Activated CD8-positive, alpha-beta memory T cell treated with anti-CD3 and anti-CD28 coated beads for 1 hour (primary cell): ENCODE results near the gene CPTP.

Source experiments
- DNase-seq, 2 donors: peaks; one replicate each; pipeline ENCODE4 v3.0.0-alpha.2; 2020; ENCODE audit warnings: low read depth in 1 of 2; ENCODE audit errors: extremely low read depth in 1 of 2

CPTP gene

GRCh38 chr1:1324524-1325287 is at the start of gene CPTP, which contains the start of gene INTS11:
TSS of gene CPTP (plus strand) at chr1:1324802. CDS start at chr1:1326911, 2,109 bp downstream.
TSS of gene INTS11 (minus strand) at chr1:1324660. CDS start at chr1:1324608, 52 bp downstream.
- DNase-seq = peak; percentile 89 to 96

GRCh38 chr1:1274931-1275431 is 49.6 kb upstream of the CPTP start:
- no peak for DNase-seq

DNA sequence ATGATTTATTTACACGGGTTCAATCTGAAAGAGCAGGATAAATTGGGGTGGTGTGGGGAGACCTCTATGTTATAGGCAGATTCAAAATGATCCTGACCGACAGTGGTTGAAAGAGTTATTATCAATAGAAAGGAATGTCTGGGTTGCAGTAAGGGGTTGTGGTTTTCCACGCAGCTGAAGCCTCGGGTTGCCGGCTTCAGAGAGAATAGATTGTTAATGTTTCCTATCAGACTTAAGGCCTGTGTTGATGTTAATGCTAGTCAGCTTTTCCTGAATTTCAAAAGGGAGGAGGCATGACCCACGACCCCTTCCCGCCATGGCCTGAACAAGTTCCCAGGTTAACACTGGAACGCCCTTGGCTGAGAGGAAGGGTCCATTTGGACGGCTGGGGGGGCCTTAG is 48.8 kb upstream of the CPTP start:
- DNase-seq = no peak

DNA sequence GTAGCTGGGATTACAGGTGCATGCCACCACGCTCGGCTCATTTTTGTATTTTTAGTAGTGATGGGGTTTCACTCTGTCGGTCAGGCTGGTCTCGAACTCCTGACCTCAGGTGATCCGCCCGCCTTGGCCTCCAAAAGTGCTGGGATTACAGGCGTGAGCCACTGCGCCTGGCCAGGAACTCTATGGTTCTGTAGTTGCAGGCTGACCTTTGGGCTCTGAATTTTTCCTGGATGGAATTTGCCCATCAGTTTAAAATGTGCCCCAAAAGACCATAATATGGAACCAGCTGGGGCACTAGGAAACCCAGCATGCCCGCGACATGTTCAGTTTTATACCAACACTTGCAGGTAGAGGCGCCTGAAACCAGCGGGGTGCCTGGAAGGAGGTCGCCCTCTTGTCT is 46.0 kb upstream of the CPTP start:
- DNase-seq = no peak

GRCh38 chr1:1279028-1279427 is 45.6 kb upstream of the CPTP start:
- DNase-seq = no peak

GRCh38 chr1:1280782-1281481 is 43.7 kb upstream of the CPTP start:
- no peak for DNase-seq

DNA sequence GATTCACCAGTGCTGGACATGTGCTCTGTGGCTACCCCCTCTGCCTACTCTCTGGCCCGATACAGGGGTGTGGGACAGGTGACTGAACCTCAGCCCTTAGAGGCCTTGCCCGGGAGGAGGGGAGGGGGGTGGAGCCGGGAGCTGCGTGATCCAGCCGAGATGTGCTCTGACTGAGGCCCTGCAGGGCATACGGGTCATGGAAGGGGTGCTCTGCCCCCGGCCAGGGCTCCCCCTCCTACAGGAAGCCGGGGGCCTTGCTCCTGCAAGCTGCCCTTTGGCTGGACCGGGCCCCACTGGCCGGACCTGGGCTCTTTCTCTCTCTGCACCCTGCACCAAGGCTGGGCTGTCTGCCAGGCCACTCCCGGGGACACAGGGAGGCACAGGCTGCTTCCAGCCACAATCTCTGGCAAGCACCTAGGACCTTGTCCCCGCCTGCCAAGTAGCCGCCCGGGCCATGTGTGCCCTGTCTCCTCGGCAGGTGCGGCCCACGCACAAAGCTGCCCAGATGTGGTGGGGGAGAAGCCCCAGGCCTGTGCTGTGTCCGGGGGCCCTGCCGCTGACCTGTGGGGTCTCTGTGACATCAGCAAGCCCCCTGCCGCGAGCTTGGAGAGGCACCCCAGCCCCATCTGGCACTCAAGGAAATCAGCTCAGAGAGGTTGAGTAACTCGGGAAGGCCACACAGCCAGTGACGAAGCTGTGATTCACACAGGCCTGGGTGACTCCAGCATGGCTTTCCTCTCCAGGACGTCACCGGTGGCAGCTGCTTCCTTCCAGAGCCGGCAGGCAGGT is 42.9 kb upstream of the CPTP start:
- no peak for DNase-seq

GRCh38 chr1:1282998-1283397 is 41.6 kb upstream of the CPTP start:
- no peak for DNase-seq

- DNase-seq = no peak
Measured at GRCh38 chr1:1283821-1284220, 40.8 kb upstream of the CPTP start.

DNA sequence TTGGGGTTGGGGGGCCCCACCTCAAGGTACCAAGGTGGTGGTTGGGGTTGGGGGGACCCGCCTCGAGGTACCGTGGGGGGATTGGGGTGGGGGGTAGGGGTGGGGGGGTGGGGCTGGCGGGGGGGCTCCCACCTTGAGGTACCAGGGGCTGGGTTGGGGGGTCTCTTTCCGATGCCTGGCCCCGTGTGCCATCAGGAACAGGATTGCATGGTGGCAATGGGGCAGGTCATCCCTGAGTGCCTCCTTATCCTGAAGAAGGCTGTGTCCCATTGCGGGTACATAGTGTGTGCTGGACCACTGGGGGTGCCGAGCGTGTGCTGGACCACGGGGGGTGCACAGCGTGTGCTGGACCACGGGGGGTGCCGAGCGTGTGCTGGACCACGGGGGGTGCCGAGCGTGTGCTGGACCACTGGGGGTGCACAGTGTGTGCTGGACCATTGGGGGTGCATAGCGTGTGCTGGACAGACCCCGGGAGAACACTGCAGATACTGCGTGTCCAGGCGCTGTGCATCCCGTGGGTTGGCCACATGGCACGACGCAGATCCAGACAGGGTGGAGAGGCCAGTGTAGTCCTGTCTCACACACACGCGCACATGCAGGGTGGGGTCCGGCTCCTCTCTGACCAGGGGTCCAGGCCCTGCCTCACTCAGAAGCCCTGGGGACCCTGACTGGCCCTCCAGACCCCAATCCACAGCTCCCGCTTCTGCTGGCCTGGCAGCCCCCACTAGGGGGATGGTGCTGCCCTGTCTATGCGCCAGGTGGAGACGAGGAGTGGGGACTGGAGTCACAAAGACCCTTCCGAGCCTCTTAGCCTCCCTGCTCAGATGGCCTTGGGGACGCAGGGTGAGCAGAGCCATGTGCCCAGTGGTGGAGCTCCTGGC is 40.1 kb upstream of the CPTP start:
- no peak for DNase-seq

- DNase-seq = no peak
Measured at GRCh38 chr1:1285102-1285571, 39.5 kb upstream of the CPTP start.

GRCh38 chr1:1285611-1286311 is 38.8 kb upstream of the CPTP start:
- no peak for DNase-seq

- no peak for DNase-seq
Measured at GRCh38 chr1:1286313-1287261, 38.0 kb upstream of the CPTP start.

DNA sequence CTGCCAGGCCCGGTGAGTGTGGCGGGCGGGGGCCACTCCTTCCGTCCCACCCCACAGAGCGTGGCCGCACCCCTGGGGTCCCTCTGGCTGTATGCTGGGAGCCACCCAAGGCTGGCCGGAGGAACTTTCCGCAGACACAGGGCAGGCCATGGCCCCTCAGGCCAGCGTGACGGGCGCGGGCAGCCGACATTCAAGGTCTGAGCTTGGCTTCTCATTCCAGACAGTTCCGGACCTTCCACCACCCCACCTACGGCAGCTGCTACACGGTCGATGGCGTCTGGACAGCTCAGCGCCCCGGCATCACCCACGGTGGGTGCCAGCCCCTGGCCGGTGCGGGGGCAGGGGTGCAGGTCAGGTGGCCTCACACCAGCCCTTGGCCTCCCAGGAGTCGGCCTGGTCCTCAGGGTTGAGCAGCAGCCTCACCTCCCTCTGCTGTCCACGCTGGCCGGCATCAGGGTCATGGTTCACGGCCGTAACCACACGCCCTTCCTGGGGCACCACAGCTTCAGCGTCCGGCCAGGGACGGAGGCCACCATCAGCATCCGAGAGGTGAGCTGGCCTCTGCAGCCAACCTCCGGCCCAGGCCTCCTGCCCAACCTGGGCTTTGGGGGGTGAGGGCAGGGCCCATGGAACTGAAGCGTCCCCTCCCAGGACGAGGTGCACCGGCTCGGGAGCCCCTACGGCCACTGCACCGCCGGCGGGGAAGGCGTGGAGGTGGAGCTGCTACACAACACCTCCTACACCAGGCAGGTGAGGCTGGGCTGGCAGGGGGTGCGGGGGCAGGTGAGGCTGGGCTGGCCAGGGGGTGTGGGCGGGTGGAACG is 37.1 kb upstream of the CPTP start:
- DNase-seq = no peak

- DNase-seq = peak; percentile 26 to 40
Measured at GRCh38 chr1:1290238-1290731, 34.3 kb upstream of the CPTP start.

DNA sequence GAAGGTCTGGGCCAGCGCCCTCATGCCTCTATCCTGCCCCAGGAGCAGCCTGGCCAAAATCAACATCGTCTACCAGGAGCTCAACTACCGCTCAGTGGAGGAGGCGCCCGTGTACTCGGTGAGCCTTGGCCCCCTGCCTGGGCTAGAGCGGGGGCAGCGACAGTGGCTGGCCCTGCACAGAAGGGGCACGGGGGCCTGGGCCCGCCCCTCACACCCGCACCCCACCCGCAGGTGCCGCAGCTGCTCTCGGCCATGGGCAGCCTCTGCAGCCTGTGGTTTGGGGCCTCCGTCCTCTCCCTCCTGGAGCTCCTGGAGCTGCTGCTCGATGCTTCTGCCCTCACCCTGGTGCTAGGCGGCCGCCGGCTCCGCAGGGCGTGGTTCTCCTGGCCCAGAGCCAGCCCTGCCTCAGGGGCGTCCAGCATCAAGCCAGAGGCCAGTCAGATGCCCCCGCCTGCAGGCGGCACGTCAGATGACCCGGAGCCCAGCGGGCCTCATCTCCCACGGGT is 33.5 kb upstream of the CPTP start:
- no peak for DNase-seq
